ENCODE results near the gene LINC00237. TPM values are rescaled to one million over a fixed set of nuclear protein-coding genes. Genes with fewer than 3 reads are reported as not detected.

LINC00237 gene
- total and polyA plus RNA-seq, 4 donors, result 4.4 to 15.0 (median 7.5) TPM

GRCh38 chr20:21100578-21101452 lies 5.3 kb downstream of the LINC00237 start:
- H3K4me3 ChIP-seq (ENCODE audit: low read depth, low read length), result peak overlapping the region; percentile 22
- WGBS (ENCODE audit: insufficient coverage), result under 1% methylated on average over 61 of the region's 64 CpGs
- H3K27me3 ChIP-seq (ENCODE audit: control insufficient read depth, insufficient read depth, low read length), result peaks cover 88% of the 10 kb centered on the region
- H3K4me1 ChIP-seq (ENCODE audit: control insufficient read depth, insufficient read depth, low read length), result peaks cover 40% of the 10 kb centered on the region
- peak in 3 of 6 donors; percentile 41 to 91 (median 79) for DNase-seq (ENCODE audit: low read depth in 4 of 6, low spot score in 6 of 6)
- no peaks in the 10 kb centered on the region for H3K9me3 ChIP-seq (ENCODE audit: control insufficient read depth, insufficient read depth, low read length)
- H3K36me3 ChIP-seq (ENCODE audit: control insufficient read depth, insufficient read depth, low read length), result peaks cover 2% of the 10 kb centered on the region
- H3K27ac ChIP-seq (ENCODE audit: low read depth, low read length), result peak overlapping the region; percentile 78

GRCh38 chr20:21099751-21100577 lies 6.2 kb downstream of the LINC00237 start:
- peaks cover 33% of the 10 kb centered on the region for H3K4me1 ChIP-seq (ENCODE audit: control insufficient read depth, insufficient read depth, low read length)
- DNase-seq (ENCODE audit: low read depth in 4 of 6, low spot score in 6 of 6), result peak in 2 of 6 donors; percentile 71
- no peaks in the 10 kb centered on the region for H3K9me3 ChIP-seq (ENCODE audit: control insufficient read depth, insufficient read depth, low read length)
- peaks cover 2% of the 10 kb centered on the region for H3K36me3 ChIP-seq (ENCODE audit: control insufficient read depth, insufficient read depth, low read length)
- 4% methylated on average over 32 of the region's 46 CpGs for WGBS (ENCODE audit: insufficient coverage)
- peaks cover 79% of the 10 kb centered on the region for H3K27me3 ChIP-seq (ENCODE audit: control insufficient read depth, insufficient read depth, low read length)
- H3K27ac ChIP-seq (ENCODE audit: low read depth, low read length), result peak overlapping the region; percentile 78
- peak overlapping the region; percentile 22 for H3K4me3 ChIP-seq (ENCODE audit: low read depth, low read length)

GRCh38 chr20:21096321-21097043 lies 9.7 kb downstream of the LINC00237 start:
- Histone ChIP-seq H3K4me1 (ENCODE audit: control insufficient read depth, insufficient read depth, low read length) (peaks cover 15% of the 10 kb centered on the region), H3K27me3 (ENCODE audit: control insufficient read depth, insufficient read depth, low read length) (peaks cover 55% of the 10 kb centered on the region), H3K9me3 (ENCODE audit: control insufficient read depth, insufficient read depth, low read length) (no peaks in the 10 kb centered on the region), H3K27ac (ENCODE audit: low read depth, low read length) (no peak overlapping the region), H3K4me3 (ENCODE audit: low read depth, low read length) (no peak overlapping the region), H3K36me3 (ENCODE audit: control insufficient read depth, insufficient read depth, low read length) (no peaks in the 10 kb centered on the region)
- DNase-seq (ENCODE audit: low read depth in 4 of 6, low spot score in 6 of 6), result peak in 2 of 6 donors; percentile 46 to 90
- WGBS (ENCODE audit: insufficient coverage), result 45% methylated on average over 7 of the region's 10 CpGs

DNA sequence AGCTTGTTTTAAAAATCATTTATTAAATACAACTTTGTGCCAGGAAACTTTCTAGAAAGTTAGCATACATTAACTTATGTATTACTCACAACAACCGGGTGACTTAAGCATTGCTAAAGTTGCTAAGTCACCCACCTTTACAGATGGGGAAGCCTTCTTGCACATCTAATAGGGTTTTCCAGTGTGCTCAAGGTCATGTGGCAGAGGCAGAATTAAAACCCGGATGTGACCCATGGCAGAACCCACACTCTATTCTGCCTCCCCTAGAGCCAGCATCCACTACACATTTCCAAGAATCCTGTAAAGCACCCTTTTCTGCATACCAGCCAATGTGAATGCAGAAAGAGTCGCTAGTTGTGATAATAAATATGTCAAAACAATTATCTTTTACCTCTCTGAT lies 13.4 kb downstream of the LINC00237 start:
- H3K36me3 ChIP-seq (ENCODE audit: control insufficient read depth, insufficient read depth, low read length), result no peaks in the 10 kb centered on the region
- H3K4me1 ChIP-seq (ENCODE audit: control insufficient read depth, insufficient read depth, low read length), result peaks cover 7% of the 10 kb centered on the region
- no peak overlapping the region for H3K27ac ChIP-seq (ENCODE audit: low read depth, low read length)
- DNase-seq (ENCODE audit: low read depth in 4 of 6, low spot score in 6 of 6), result no peak
- no peaks in the 10 kb centered on the region for H3K9me3 ChIP-seq (ENCODE audit: control insufficient read depth, insufficient read depth, low read length)
- H3K4me3 ChIP-seq (ENCODE audit: low read depth, low read length), result no peak overlapping the region
- H3K27me3 ChIP-seq (ENCODE audit: control insufficient read depth, insufficient read depth, low read length), result peaks cover 30% of the 10 kb centered on the region
- no CpG with 5 or more reads among the region's 3 CpGs for WGBS (ENCODE audit: insufficient coverage)

DNA sequence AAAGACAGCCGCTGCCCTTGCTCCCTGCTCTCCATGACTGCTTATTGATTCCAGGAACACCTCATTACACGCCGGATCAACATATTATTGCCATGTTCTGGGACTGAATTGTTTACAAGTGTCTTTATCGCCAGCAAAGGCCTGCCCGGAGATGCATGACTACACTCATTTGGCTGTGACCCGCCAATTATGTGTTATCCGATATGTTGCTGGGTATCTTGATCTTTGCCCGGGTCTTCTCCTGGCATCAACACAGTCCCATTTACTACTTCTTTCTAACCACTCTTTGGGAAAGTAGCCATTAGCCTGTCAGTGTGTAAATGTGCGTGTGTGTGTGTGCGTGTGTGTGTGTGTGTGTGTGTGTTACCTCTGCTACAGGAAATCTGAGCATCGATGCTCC lies 15.4 kb downstream of the LINC00237 start:
- DNase-seq (ENCODE audit: low read depth in 4 of 6, low spot score in 6 of 6), result peak in 1 of 6 donors; percentile 15
- Histone ChIP-seq H3K27me3 (ENCODE audit: control insufficient read depth, insufficient read depth, low read length) (peaks cover 21% of the 10 kb centered on the region), H3K9me3 (ENCODE audit: control insufficient read depth, insufficient read depth, low read length) (no peaks in the 10 kb centered on the region), H3K27ac (ENCODE audit: low read depth, low read length) (no peak overlapping the region), H3K4me1 (ENCODE audit: control insufficient read depth, insufficient read depth, low read length) (peaks cover 7% of the 10 kb centered on the region), H3K4me3 (ENCODE audit: low read depth, low read length) (no peak overlapping the region), H3K36me3 (ENCODE audit: control insufficient read depth, insufficient read depth, low read length) (no peaks in the 10 kb centered on the region)
- 52% methylated on average over 4 of the region's 11 CpGs for WGBS (ENCODE audit: insufficient coverage)

DNA sequence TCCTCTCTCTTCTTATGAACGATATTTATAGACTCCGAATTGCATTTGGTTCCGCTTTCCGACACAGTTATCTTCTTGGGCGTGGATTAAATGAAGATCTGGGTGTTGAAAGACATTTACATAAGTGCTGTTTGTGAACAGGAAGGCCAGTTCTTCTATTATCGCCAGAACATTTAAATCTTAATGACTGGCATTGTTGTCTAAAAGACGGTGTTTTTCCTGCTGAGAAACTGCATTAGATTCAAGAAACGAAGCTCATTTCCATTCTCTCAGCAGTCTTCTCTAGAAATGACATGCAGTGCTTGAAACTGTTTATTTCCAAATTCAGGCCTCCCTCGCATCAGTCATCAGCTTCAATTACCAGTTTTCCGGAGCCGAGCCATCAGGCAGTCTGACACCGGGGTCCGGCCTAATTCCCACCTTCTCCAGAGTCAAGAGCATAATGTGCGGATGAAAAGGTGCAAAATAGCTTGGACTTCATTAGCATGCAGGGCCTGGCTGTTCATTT lies 16.0 kb downstream of the LINC00237 start:
- Histone ChIP-seq H3K27ac (ENCODE audit: low read depth, low read length) (no peak overlapping the region), H3K27me3 (ENCODE audit: control insufficient read depth, insufficient read depth, low read length) (peaks cover 21% of the 10 kb centered on the region), H3K9me3 (ENCODE audit: control insufficient read depth, insufficient read depth, low read length) (no peaks in the 10 kb centered on the region), H3K4me1 (ENCODE audit: control insufficient read depth, insufficient read depth, low read length) (peaks cover 7% of the 10 kb centered on the region), H3K36me3 (ENCODE audit: control insufficient read depth, insufficient read depth, low read length) (no peaks in the 10 kb centered on the region), H3K4me3 (ENCODE audit: low read depth, low read length) (no peak overlapping the region)
- DNase-seq (ENCODE audit: low read depth in 4 of 6, low spot score in 6 of 6), result peak in 2 of 6 donors; percentile 28 to 85
- WGBS (ENCODE audit: insufficient coverage), result 27% methylated on average over 8 of the region's 14 CpGs

- H3K9me3 ChIP-seq (ENCODE audit: control insufficient read depth, insufficient read depth, low read length), result no peaks in the 10 kb centered on the region
- WGBS (ENCODE audit: insufficient coverage), result no CpG with 5 or more reads among the region's 8 CpGs
- H3K36me3 ChIP-seq (ENCODE audit: control insufficient read depth, insufficient read depth, low read length), result no peaks in the 10 kb centered on the region
- no peak overlapping the region for H3K4me3 ChIP-seq (ENCODE audit: low read depth, low read length)
- DNase-seq (ENCODE audit: low read depth in 4 of 6, low spot score in 6 of 6), result peak in 1 of 6 donors; percentile 62
- peaks cover 7% of the 10 kb centered on the region for H3K4me1 ChIP-seq (ENCODE audit: control insufficient read depth, insufficient read depth, low read length)
- H3K27me3 ChIP-seq (ENCODE audit: control insufficient read depth, insufficient read depth, low read length), result peaks cover 21% of the 10 kb centered on the region
- H3K27ac ChIP-seq (ENCODE audit: low read depth, low read length), result no peak overlapping the region
Observed at GRCh38 chr20:21089391-21089790, 16.8 kb downstream of the LINC00237 start.

DNA sequence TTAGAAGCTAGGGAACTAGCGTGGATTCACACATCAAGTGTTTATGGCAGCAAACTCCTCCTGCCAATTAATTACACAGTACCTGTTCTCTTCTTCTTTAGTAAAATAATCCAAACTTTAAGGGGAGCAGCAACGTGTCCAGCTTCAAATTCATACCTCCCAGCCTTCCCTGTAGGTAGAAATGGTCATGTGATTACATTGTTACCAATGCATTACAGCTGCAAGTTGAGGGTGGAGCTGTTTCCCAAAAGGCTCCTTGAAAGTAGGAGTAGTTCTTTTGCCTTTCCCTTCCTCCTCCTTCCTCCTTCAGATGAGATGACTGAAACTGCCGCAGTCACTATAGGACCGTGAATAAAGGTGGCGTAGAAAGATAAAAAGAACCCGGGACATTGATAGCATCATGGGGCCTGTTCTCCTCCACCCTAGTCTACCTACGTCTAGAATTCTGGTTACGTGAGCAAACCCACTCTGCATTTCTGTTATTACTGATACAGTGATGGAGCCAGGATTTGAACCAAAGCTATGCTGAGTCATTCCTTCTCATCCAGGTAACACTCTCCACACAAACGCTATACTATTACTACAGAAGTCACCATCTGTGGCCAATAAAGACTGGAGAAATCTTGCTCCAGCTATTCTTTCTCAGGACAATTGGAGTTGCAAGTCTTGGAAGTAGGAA lies 18.2 kb downstream of the LINC00237 start:
- Histone ChIP-seq H3K9me3 (ENCODE audit: control insufficient read depth, insufficient read depth, low read length) (no peaks in the 10 kb centered on the region), H3K4me3 (ENCODE audit: low read depth, low read length) (no peak overlapping the region), H3K36me3 (ENCODE audit: control insufficient read depth, insufficient read depth, low read length) (no peaks in the 10 kb centered on the region), H3K4me1 (ENCODE audit: control insufficient read depth, insufficient read depth, low read length) (peaks cover 7% of the 10 kb centered on the region), H3K27me3 (ENCODE audit: control insufficient read depth, insufficient read depth, low read length) (peaks cover 19% of the 10 kb centered on the region), H3K27ac (ENCODE audit: low read depth, low read length) (no peak overlapping the region)
- DNase-seq (ENCODE audit: low read depth in 4 of 6, low spot score in 6 of 6), result no peak
- WGBS (ENCODE audit: insufficient coverage), result 100% methylated on average over 2 of the region's 9 CpGs
